Mesodermal cell (in vitro differentiated cells): ENCODE data around the gene TMEM94.
A peak's percentile ranks its signal among the peaks of the same experiment; 100 is the strongest.

Experiments
- H3K27ac ChIP-seq: 2 replicates; pipeline ENCODE4 v1.7.0; 2013; ENCODE audit warnings: mild to moderate bottlenecking, low read depth, low read length, moderate library complexity; ENCODE audit not compliant: severe bottlenecking
- H3K36me3 ChIP-seq: 2 replicates; pipeline ENCODE4 v1.7.1; 2013; ENCODE audit warnings: mild to moderate bottlenecking, low read length, moderate library complexity; ENCODE audit not compliant: control insufficient read depth, insufficient read depth
- H3K4me1 ChIP-seq: one replicate; pipeline ENCODE4 v1.7.1; 2013; ENCODE audit warnings: mild to moderate bottlenecking, low read length; ENCODE audit not compliant: insufficient read depth, control insufficient read depth, poor library complexity, severe bottlenecking
- H3K4me3 ChIP-seq: 2 replicates; pipeline ENCODE4 v1.7.0; 2013; ENCODE audit warnings: low read length, control low read depth, mild to moderate bottlenecking; ENCODE audit not compliant: insufficient read depth, poor library complexity, severe bottlenecking; ENCODE audit errors: extremely low read depth
- H3K9me3 ChIP-seq: 2 replicates; pipeline ENCODE4 v1.7.1; 2013; ENCODE audit warnings: mild to moderate bottlenecking, low read length, moderate library complexity; ENCODE audit not compliant: control insufficient read depth
- WGBS, 2 experiments: methylation state at CpG; one replicate each; pipeline ENCODE4 v1.1.5; 2013; ENCODE audit warnings: missing lambda C conversion rate in 2 of 2; ENCODE audit not compliant: insufficient coverage in 2 of 2; 5-methylcytosine and 5-hydroxymethylcytosine counted together

TMEM94 gene

DNA sequence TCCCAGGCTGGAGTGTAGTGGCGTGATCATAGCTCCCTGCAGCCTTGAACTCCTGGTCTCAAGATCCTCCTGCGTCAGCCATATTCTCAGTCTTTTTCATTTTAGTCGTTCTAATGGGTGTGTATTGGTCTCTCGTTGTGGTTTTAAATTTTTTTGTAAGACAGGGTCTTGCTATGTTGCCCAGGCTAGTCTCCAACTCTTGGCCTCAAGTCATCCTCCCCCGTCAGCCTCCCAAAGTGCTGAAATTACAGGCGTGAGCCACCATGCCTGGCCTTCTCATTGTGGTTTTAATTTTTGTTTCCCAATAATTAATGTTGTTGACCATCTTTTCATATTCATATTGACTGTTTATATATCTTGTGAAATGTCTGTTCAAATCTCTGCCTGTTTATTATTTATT, 8.6 kb downstream of the TMEM94 start:
- Histone ChIP-seq H3K36me3 (peaks cover 9% of the 10 kb centered on the region), H3K27ac (no peak overlapping the region), H3K4me3 (no peak overlapping the region), H3K9me3 (no peaks in the 10 kb centered on the region), H3K4me1 (no peaks in the 10 kb centered on the region)
- 93 to 100% methylated on average over 2 to 3 of the region's 6 CpGs for WGBS, 2 experiments

DNA sequence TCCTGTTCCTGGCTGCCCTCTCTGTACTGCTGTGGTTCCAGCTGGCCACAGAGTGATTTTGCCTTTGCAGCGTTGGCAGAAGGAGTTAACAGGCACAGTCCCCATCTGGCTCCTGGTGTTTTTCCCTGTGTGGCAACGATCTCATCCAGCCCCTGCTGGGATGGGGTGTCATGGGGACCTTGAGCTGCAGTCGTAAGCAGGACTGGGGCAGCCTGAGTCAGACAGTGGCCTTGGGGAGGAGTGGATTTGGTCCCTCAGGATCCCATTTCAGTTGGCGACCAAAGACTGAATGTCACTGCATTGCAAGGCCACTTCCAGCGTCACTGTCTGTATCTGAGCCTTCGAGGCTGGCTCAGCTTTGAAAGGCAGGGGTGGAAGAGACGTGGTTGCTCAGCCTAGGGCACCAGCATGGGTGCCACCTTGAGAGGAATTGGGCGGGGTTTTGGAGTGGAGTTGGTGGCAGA, 11.9 kb downstream of the TMEM94 start:
- no peaks in the 10 kb centered on the region for H3K4me1 ChIP-seq
- no peak overlapping the region for H3K4me3 ChIP-seq
- no peak overlapping the region for H3K27ac ChIP-seq
- WGBS, 2 experiments, result 94 to 95% methylated on average over 6 to 8 of the region's 8 CpGs
- peaks cover 23% of the 10 kb centered on the region for H3K36me3 ChIP-seq
- H3K9me3 ChIP-seq, result no peaks in the 10 kb centered on the region

DNA sequence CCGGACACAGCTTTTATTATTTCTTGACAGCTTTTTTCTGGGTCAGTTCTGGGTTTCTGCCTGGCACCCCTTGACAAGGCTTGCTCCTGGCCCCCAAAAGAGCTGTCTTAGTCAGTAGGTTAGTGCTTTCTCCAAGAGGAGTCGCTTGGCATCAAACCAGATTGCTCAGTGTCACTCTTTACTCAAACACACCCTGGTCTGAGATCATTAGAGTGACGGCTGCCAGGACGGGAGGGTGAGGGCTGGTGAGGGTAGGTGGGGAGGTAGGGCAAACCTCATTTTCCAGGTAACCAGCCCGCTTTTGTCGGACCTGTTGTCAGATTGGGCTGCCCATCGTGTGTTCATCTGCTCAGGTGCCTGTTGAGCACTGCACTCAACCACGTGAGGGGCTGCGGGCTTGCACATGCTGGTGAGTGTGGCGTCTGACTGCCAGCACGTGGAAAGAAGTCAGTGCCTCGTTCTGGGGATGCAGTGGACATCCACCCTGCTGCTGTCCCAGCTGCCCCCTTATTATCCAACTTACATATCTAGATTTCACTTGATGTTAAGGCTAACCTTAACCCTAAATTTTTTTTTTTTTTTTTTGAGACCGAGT, 12.4 kb downstream of the TMEM94 start:
- 94 to 95% methylated on average over 10 to 11 of the region's 13 CpGs for WGBS, 2 experiments
- H3K36me3 ChIP-seq, result peaks cover 27% of the 10 kb centered on the region
- H3K4me3 ChIP-seq, result no peak overlapping the region
- no peak overlapping the region for H3K27ac ChIP-seq
- H3K9me3 ChIP-seq, result no peaks in the 10 kb centered on the region
- no peaks in the 10 kb centered on the region for H3K4me1 ChIP-seq

DNA sequence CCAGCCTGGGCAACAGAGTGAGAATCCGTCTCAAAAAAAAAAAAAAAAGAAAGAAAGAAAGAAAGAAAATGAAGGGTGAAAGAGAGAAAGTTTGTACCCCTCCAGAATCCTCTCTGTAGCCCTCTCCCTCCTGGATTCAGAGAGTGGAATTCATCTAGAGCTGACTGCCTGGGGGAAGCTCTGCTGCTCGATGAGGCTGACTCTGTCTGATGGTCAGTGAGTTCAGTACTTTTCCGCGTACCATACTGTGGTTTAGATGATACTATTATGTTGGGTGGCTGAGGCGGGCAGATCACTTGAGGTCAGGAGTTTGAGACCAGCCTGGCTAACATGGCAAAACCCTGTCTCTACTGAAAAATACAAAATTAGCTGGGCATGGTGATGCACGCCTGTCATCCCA, 14.8 kb downstream of the TMEM94 start:
- Histone ChIP-seq H3K36me3 (peaks cover 27% of the 10 kb centered on the region), H3K4me1 (peaks cover 13% of the 10 kb centered on the region), H3K4me3 (no peak overlapping the region), H3K9me3 (no peaks in the 10 kb centered on the region), H3K27ac (no peak overlapping the region)
- WGBS, 2 experiments, result 93 to 96% methylated on average over 3 to 6 of the region's 6 CpGs

DNA sequence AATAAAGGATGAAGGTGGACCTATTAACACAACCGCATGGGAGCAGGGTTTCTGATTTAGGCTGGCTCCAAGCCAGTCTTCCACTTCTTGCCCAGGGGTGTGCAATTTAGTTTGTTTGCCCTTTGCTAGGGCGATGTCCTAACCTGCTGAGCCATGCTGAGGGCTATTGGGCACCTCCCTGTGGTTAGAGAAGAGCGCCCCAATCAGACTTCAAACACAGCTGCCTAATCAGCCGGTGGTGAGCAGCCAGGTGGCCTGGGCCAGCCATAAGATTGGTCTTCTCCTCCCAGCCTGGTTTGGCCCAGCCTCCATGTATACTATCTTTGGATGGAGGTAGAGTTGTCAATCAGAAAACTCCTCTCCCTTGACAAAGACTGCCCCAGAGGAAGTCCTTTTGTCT, 15.7 kb downstream of the TMEM94 start:
- no peak overlapping the region for H3K27ac ChIP-seq
- H3K9me3 ChIP-seq, result no peaks in the 10 kb centered on the region
- WGBS, 2 experiments, result 93 to 100% methylated on average over 2 to 3 of the region's 4 CpGs
- peaks cover 14% of the 10 kb centered on the region for H3K4me1 ChIP-seq
- H3K4me3 ChIP-seq, result no peak overlapping the region
- peaks cover 22% of the 10 kb centered on the region for H3K36me3 ChIP-seq

DNA sequence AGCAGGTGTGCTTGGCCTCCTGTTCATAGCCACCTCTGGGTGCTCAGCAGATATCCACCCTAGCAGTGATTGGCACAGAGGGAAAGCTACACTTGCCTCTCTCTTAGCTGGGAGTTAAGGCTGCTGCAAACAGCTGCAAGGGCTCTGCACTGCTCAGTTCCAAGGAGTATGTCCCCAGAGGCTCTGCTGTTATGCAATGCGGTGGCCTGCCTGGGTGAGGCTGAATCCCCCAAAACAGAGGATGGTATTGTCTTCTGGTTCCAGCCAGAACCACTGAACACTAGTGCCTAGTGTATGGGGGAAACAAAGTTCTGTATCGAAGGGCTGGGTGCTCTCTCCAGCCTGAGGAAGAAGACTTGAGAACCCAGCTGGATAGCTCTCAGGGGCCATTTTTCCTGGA, 16.8 kb downstream of the TMEM94 start:
- 86 to 100% methylated on average over 1 to 2 of the region's 2 CpGs for WGBS, 2 experiments
- H3K27ac ChIP-seq, result no peak overlapping the region
- no peak overlapping the region for H3K4me3 ChIP-seq
- H3K36me3 ChIP-seq, result peaks cover 21% of the 10 kb centered on the region
- peaks cover 14% of the 10 kb centered on the region for H3K4me1 ChIP-seq
- H3K9me3 ChIP-seq, result no peaks in the 10 kb centered on the region

DNA sequence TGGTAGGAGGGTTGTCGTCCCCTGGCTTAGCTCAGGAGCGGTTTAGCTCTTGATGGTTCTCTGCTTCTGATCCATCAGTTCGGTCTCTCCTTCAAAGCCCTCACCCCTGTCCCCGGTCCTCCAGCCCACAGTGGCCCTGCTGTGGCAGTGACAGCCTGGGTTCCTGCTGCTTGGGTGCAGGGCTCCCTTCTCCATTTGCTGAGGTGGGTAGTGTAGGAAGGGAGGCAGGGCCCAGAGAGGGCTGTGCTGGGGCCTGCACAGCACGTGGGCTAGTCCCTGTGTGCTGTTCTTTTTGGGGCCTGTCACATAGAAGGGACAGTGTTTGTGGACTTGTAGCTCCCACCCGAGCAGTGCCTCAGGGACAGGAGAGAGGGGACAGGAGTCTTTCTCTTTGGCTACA, 18.3 kb downstream of the TMEM94 start:
- Histone ChIP-seq H3K27ac (peak overlapping the region; percentile 53), H3K4me1 (peaks cover 14% of the 10 kb centered on the region), H3K4me3 (no peak overlapping the region), H3K36me3 (peaks cover 21% of the 10 kb centered on the region), H3K9me3 (no peaks in the 10 kb centered on the region)
- WGBS, 2 experiments, result 87 to 94% methylated on average over 4 to 5 of the region's 6 CpGs

DNA sequence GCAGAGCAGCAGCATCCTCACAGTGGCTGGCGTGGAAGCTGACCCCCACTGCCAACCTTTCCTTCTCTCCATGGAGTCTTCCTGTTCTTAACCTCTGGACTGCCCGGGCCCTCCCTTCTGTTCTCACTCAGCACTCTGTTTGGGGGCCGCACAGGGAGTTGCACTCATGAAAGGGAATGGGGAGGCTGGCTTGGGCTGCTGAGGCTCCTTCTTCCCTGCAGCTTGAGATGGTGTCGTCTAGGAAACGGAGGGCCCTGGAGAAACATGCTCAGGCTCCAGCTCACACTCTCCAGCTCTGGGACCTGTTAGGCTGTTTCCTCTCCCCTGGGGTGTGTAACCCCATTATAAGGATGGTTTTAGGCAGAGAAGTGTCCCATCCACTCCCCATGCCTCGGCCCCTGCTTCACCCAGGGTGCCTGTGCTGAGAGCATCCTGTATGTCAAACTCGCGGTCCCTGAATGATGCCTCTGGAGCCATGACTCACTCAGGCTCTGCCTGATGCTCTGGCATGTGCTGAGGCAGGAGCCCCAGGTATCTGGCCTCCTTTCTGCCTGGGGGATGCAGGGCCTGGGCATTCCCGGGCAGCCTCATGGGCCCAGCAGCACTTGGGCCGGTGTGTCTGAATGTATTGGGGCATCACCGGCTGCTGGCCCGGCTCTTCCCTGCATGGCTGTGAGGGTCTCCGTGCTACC, 18.9 kb downstream of the TMEM94 start:
- H3K36me3 ChIP-seq, result peaks cover 21% of the 10 kb centered on the region
- H3K4me1 ChIP-seq, result peaks cover 14% of the 10 kb centered on the region
- H3K27ac ChIP-seq, result peak overlapping the region; percentile 53
- H3K4me3 ChIP-seq, result no peak overlapping the region
- WGBS, 2 experiments, result 91 to 95% methylated on average over 7 to 12 of the region's 13 CpGs
- no peaks in the 10 kb centered on the region for H3K9me3 ChIP-seq

DNA sequence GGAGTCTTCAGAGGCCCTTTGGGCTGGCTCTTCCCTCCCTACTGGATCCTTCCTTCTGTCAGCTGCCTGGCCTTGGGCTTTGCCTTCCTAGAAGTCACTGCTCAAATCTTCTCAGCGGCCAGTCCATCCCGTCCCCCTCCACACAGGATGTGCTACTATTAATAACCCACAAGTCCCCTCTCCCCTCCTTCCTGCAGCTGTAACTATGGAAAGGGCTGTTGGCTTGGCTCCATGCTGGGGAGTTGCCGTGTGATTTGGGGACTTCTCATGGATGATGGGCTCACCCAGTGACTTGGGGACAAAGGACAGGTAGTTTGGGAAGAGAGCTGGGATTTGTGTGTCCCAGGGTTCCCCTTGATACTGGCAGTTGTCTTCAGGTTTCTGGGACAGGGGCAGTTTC, 19.4 kb downstream of the TMEM94 start:
- Histone ChIP-seq H3K4me3 (no peak overlapping the region), H3K36me3 (peaks cover 21% of the 10 kb centered on the region), H3K27ac (peak overlapping the region; percentile 29), H3K4me1 (peaks cover 17% of the 10 kb centered on the region), H3K9me3 (no peaks in the 10 kb centered on the region)
- WGBS, 2 experiments, result 80 to 93% methylated on average over 1 to 3 of the region's 3 CpGs

DNA sequence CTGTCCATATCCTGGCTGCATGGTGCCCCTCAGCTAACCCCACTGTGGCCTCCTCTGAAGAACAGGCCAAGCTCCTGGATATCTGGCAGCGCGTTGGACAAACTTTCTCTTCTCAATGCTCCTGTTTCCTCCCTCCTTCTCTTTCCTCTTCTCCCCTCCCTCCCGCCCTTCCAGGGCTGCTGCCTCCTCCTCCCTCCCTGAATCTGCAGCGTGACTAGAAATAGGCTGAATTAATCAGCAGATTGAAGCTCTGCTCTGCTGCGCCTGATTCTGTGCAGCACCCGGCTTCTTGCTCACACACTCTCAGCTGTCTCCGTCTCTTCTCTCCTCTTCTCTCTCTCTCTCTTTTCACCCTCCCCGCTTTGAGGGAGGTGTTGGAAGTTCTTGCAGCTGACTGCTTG, 19.8 kb downstream of the TMEM94 start:
- Histone ChIP-seq H3K4me3 (no peak overlapping the region), H3K4me1 (peaks cover 18% of the 10 kb centered on the region), H3K27ac (peak overlapping the region; percentile 49), H3K36me3 (peaks cover 21% of the 10 kb centered on the region), H3K9me3 (no peaks in the 10 kb centered on the region)
- 60 to 84% methylated on average over 2 to 7 of the region's 8 CpGs for WGBS, 2 experiments
